H1 (cell line): Measurements from ENCODE around the gene DEXI.
A peak's percentile ranks its signal among the peaks of the same experiment; 100 is the strongest.

Experiments
- CEBPB ChIP-seq: IDR thresholded peaks from 2 replicates; pipeline ENCODE4 v1.6.1; 2012; ENCODE audit warnings: low read depth, low read length
- CHD1 ChIP-seq: IDR thresholded peaks from 2 replicates; pipeline ENCODE4 v1.6.1; 2012; ENCODE audit warnings: low read depth, low read length, improper control_type of control experiment
- CHD2 ChIP-seq: IDR thresholded peaks from 2 replicates; pipeline ENCODE4 v1.6.1; 2012; ENCODE audit warnings: low read length, improper control_type of control experiment
- CTCF ChIP-seq, 3 experiments: IDR thresholded peaks; 1 replicate in 2 of 3; 2 replicates in 1 of 3; pipeline versions ENCODE4 v1.5.1 to v1.6.1; 2011; ENCODE audit warnings: low read length in 3 of 3, mild to moderate bottlenecking in 3 of 3, inconsistent platforms in 2 of 3, low read depth in 1 of 3, moderate library complexity in 1 of 3; ENCODE audit not compliant: insufficient read depth in 1 of 3; ENCODE audit errors: control extremely low read depth in 1 of 3
- EP300 ChIP-seq, 2 experiments: IDR thresholded peaks; 1 replicate in 1 of 2; 2 replicates in 1 of 2; pipeline ENCODE4 v1.6.1; 2011 to 2012; ENCODE audit warnings: low read depth in 2 of 2, low read length in 2 of 2, mild to moderate bottlenecking in 2 of 2, borderline replicate concordance in 1 of 2, inconsistent platforms in 1 of 2, moderate library complexity in 1 of 2
- EZH2 ChIP-seq: fragments of 200-600 bp; sonication (generic); IDR thresholded peaks from 2 replicates; pipeline ENCODE4 v1.7.1; 2012; ENCODE audit warnings: low read depth, mild to moderate bottlenecking, moderate library complexity, low read length, inconsistent platforms; ENCODE audit not compliant: severe bottlenecking
- FOSL1 ChIP-seq: IDR thresholded peaks from 2 replicates; pipeline ENCODE4 v1.6.1; 2011; ENCODE audit warnings: mild to moderate bottlenecking, low read depth, low read length, moderate library complexity; ENCODE audit not compliant: insufficient read depth
- GTF2F1 ChIP-seq: IDR thresholded peaks from 2 replicates; pipeline ENCODE4 v1.6.1; 2012; ENCODE audit warnings: low read depth, low read length, improper control_type of control experiment, borderline replicate concordance
- POLR2AphosphoS5 ChIP-seq: IDR thresholded peaks from 2 replicates; pipeline ENCODE4 v1.6.1; 2011; ENCODE audit warnings: low read depth, low read length
- RBBP5 ChIP-seq: IDR thresholded peaks from 2 replicates; pipeline ENCODE4 v1.7.1; 2012; ENCODE audit warnings: low read depth, mild to moderate bottlenecking, inconsistent platforms, low read length, moderate library complexity, borderline replicate concordance
- RFX5 ChIP-seq: IDR thresholded peaks from 2 replicates; pipeline ENCODE4 v1.6.1; 2011; ENCODE audit warnings: low read depth, low read length, improper control_type of control experiment, borderline replicate concordance
- SRF ChIP-seq: IDR thresholded peaks from 2 replicates; pipeline ENCODE4 v1.6.1; 2011; ENCODE audit warnings: mild to moderate bottlenecking, low read depth, low read length, moderate library complexity
- SUZ12 ChIP-seq: fragments of 200-600 bp; sonication (generic); IDR thresholded peaks from 2 replicates; pipeline ENCODE4 v1.6.1; 2012; ENCODE audit warnings: mild to moderate bottlenecking, inconsistent platforms, low read length, moderate library complexity, mixed read lengths

GRCh38 chr16:10971560-10971961 lies 29.3 kb upstream of the DEXI start:
- TF ChIP-seq SUZ12 (no peak), RBBP5 (no peak), SRF (no peak), RFX5 (no peak), CTCF (IDR thresholded peaks at IDR 0.05; ENCODE audit: control extremely low read depth in 1 of 3, insufficient read depth in 1 of 3, low read depth in 1 of 3, low read length in 3 of 3) (peak in 2 of 3 experiments; percentile 63 to 70; a peak in 3 of 4 replicates), GTF2F1 (no peak), CHD1 (no peak), EZH2 (no peak), EP300 (IDR thresholded peaks at IDR 0.05; ENCODE audit: borderline replicate concordance in 1 of 2, low read depth in 2 of 2, low read length in 2 of 2) (no peak), FOSL1 (no peak), CHD2 (no peak), POLR2AphosphoS5 (no peak), CEBPB (no peak)
